ENCODE data around the gene ZNF331.

DNA sequence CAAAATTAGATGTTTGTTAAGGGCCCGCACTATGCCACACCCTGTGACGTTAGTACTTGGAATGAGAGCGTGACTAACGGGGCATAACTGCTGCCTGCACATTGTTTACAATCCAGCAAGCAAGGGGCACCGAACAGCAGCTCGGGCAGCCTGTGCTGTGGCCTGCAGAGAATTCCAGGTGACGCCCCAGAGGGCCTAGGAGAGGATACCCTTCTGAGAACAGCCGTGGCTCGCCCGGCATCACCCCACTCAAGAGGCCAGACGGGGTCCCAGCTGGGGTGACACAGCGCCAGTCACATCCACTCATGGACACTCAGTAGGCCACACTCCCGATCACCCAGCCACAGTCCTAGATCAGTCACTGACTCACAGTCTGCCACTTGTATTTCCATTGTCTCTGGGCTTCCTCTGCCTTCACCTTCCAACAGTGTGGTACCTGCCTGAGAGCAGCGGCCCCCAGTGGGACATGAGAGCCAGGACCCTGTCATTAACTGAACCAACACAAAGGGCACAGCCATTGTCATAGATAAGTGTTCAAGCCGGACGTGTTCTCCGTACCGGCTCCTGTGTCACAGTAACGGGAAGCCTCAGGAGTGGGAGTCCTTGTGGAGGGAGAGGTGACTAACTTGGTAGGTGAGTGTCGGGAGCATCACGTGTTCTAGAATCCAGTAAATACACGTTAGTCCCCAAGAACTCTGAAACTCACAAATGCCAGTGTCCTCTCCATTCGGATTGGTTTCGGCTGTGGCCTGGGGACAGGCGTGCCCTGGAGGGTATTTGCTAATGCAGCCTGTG, 7.5 kb downstream of the ZNF331 start:
- TF ChIP-seq EP300 (IDR thresholded peaks at IDR 0.05; ENCODE audit: borderline replicate concordance) (no peak), RAD21 (IDR thresholded peaks at IDR 0.05; ENCODE audit: low read depth) (no peak), ZBTB7A (IDR thresholded peaks at IDR 0.05; ENCODE audit: low read depth) (no peak), FOXM1 (IDR thresholded peaks at IDR 0.05; ENCODE audit: borderline replicate concordance, low read depth) (no peak), TEAD4 (IDR thresholded peaks at IDR 0.05) (no peak), TAF1 (IDR thresholded peaks at IDR 0.05; ENCODE audit: low read depth) (no peak)
- TF ChIP-seq, protein P1, sequence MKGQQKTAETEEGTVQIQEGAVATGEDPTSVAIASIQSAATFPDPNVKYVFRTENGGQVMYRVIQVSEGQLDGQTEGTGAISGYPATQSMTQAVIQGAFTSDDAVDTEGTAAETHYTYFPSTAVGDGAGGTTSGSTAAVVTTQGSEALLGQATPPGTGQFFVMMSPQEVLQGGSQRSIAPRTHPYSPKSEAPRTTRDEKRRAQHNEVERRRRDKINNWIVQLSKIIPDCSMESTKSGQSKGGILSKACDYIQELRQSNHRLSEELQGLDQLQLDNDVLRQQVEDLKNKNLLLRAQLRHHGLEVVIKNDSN (IDR thresholded peaks at IDR 0.05) = no peak
